Thyroid gland (tissue), 4 donors: ENCODE results near the gene HLCS. TPM values are rescaled to one million over a fixed set of nuclear protein-coding genes. Genes with fewer than 3 reads are reported as not detected.

Experiments used
- DNase-seq, 2 donors: peaks; one replicate each; pipeline ENCODE4 v3.0.0-alpha.2; 2019
- H3K27ac ChIP-seq, 3 donors: fragments of 200-600 bp; sonication (generic); 1 replicate in 2 of 3; 2 replicates in 1 of 3; pipeline ENCODE4 v1.5.1; 2016 to 2019; ENCODE audit warnings: mild to moderate bottlenecking in 1 of 3, moderate library complexity in 1 of 3
- H3K27me3 ChIP-seq: fragments of 200-600 bp; sonication (generic); one replicate; pipeline ENCODE4 v1.5.1; 2019
- H3K36me3 ChIP-seq, 2 donors: fragments of 200-600 bp; sonication (generic); one replicate each; pipeline ENCODE4 v1.5.1; 2016 to 2019
- H3K4me1 ChIP-seq, 2 donors: fragments of 200-600 bp; sonication (generic); one replicate each; pipeline ENCODE4 v1.5.1; 2017 to 2019
- H3K4me3 ChIP-seq, 3 donors: fragments of 200-600 bp; sonication (generic); replicated peaks in 1 of 3; 1 replicate in 2 of 3; 2 replicates in 1 of 3; pipeline ENCODE4 v1.5.1; 2016; ENCODE audit warnings: mild to moderate bottlenecking in 1 of 3
- H3K9me3 ChIP-seq: fragments of 200-600 bp; sonication (generic); one replicate; pipeline ENCODE4 v1.5.1; 2017
- CTCF ChIP-seq, 6 experiments: fragments of 200-600 bp in 3 of 6; fragments of 450-650 bp in 3 of 6; sonication (generic) in 3 of 6; IDR thresholded peaks; one replicate each; pipeline ENCODE4 v1.5.1; 2016 to 2019; ENCODE audit warnings: antibody characterized with exemption in 6 of 6, mild to moderate bottlenecking in 2 of 6, inconsistent platforms in 1 of 6, moderate library complexity in 1 of 6
- POLR2A ChIP-seq, 2 donors: fragments of 450-650 bp; IDR thresholded peaks; one replicate each; pipeline ENCODE4 v1.6.1; 2017; ENCODE audit warnings: antibody characterized with exemption in 2 of 2, mild to moderate bottlenecking in 2 of 2, moderate library complexity in 1 of 2
- WGBS, 2 donors: methylation state at CpG; one replicate each; pipeline ENCODE4 v1.1.5; 2017; 5-methylcytosine and 5-hydroxymethylcytosine counted together
- intact Hi-C: fragments of 100-400 bp; cut with DNase I; formaldehyde crosslinking; loops from one replicate; pipeline ENCODE4 v1.15.1; 2023
- total RNA-seq, 4 donors: library from RNA; depleted of rRNA; stranded (reverse); fragments of >200 nt; gene quantifications; one replicate each; pipeline ENCODE4 v1.2.3, GENCODE V29; 2016

Gene HLCS
- total RNA-seq, 4 donors from 2014 or later: 34.2 to 70.7 (median 43.4) TPM

GRCh38 chr21:36883532-36884486, 82.7 kb downstream of the HLCS start:
- WGBS, 2 donors: 93 to 95% methylated on average over 14 of the region's 14 CpGs
- H3K27ac ChIP-seq: no peak overlapping the region
- H3K36me3 ChIP-seq: no peaks in the 10 kb centered on the region
- H3K9me3 ChIP-seq: no peaks in the 10 kb centered on the region
- H3K4me1 ChIP-seq: no peaks in the 10 kb centered on the region
- no peaks in the 10 kb centered on the region for H3K27me3 ChIP-seq
- no peak for DNase-seq
- no peak overlapping the region for H3K4me3 ChIP-seq
- intact Hi-C loops: no loop called here
- TF ChIP-seq POLR2A (IDR thresholded peaks at IDR 0.05) (no peak), CTCF (IDR thresholded peaks at IDR 0.05) (no peak)

GRCh38 chr21:36882776-36883175, 83.7 kb downstream of the HLCS start:
- Histone ChIP-seq H3K4me3 (no peak overlapping the region), H3K27ac (no peak overlapping the region), H3K27me3 (no peaks in the 10 kb centered on the region), H3K4me1 (no peaks in the 10 kb centered on the region), H3K9me3 (no peaks in the 10 kb centered on the region), H3K36me3 (no peaks in the 10 kb centered on the region)
- intact Hi-C loops: no loop called here
- no peak for DNase-seq
- WGBS, 2 donors: 89 to 92% methylated on average over 4 of the region's 4 CpGs
- no peak for TF ChIP-seq POLR2A (IDR thresholded peaks at IDR 0.05)
- TF ChIP-seq CTCF (IDR thresholded peaks at IDR 0.05): no peak

GRCh38 chr21:36881228-36881627, 85.2 kb downstream of the HLCS start:
- intact Hi-C loops: no loop called here
- no peaks in the 10 kb centered on the region for H3K9me3 ChIP-seq
- no peaks in the 10 kb centered on the region for H3K27me3 ChIP-seq
- no peak overlapping the region for H3K4me3 ChIP-seq
- no peaks in the 10 kb centered on the region for H3K4me1 ChIP-seq
- H3K36me3 ChIP-seq: no peaks in the 10 kb centered on the region
- TF ChIP-seq CTCF (IDR thresholded peaks at IDR 0.05): no peak
- TF ChIP-seq POLR2A (IDR thresholded peaks at IDR 0.05): no peak
- H3K27ac ChIP-seq: no peak overlapping the region
- 97 to 98% methylated on average over 12 of the region's 12 CpGs for WGBS, 2 donors
- DNase-seq: no peak

GRCh38 chr21:36879827-36880226, 86.6 kb downstream of the HLCS start:
- Histone ChIP-seq H3K4me1 (no peaks in the 10 kb centered on the region), H3K9me3 (no peaks in the 10 kb centered on the region), H3K27me3 (no peaks in the 10 kb centered on the region), H3K27ac (no peak overlapping the region), H3K4me3 (no peak overlapping the region), H3K36me3 (no peaks in the 10 kb centered on the region)
- no peak for DNase-seq
- 70 to 72% methylated on average over 4 of the region's 4 CpGs for WGBS, 2 donors
- intact Hi-C loops: no loop called here
- TF ChIP-seq POLR2A (IDR thresholded peaks at IDR 0.05): no peak
- no peak for TF ChIP-seq CTCF (IDR thresholded peaks at IDR 0.05)

- H3K27me3 ChIP-seq: no peaks in the 10 kb centered on the region
- H3K4me1 ChIP-seq: no peaks in the 10 kb centered on the region
- intact Hi-C loops: no loop called here
- no peak overlapping the region for H3K27ac ChIP-seq
- H3K9me3 ChIP-seq: no peaks in the 10 kb centered on the region
- no peak for DNase-seq
- no peak overlapping the region for H3K4me3 ChIP-seq
- TF ChIP-seq POLR2A (IDR thresholded peaks at IDR 0.05): no peak
- no peak for TF ChIP-seq CTCF (IDR thresholded peaks at IDR 0.05)
- H3K36me3 ChIP-seq: no peaks in the 10 kb centered on the region
Observed at GRCh38 chr21:36877741-36878140, 88.7 kb downstream of the HLCS start.
